DOHH2 (cell line): ENCODE results near the gene SRXN1.

Source experiments
- H3F3A ChIP-seq: fragments of 200-600 bp; sonication (generic), shearing (Covaris generic); 2 replicates; pipeline ENCODE4 v1.6.0; 2016; ENCODE audit warnings: antibody characterized with exemption, mild to moderate bottlenecking; ENCODE audit not compliant: control insufficient read depth, insufficient read depth
- H3K27ac ChIP-seq: fragments of 200-600 bp; sonication (generic); 2 replicates; pipeline ENCODE4 v1.5.1; 2014; ENCODE audit warnings: low read depth, mild to moderate bottlenecking, low read length, moderate library complexity
- H3K27me3 ChIP-seq: fragments of 200-600 bp; sonication (generic); 2 replicates; pipeline ENCODE4 v1.6.1; 2014; ENCODE audit warnings: mild to moderate bottlenecking, low read length, mixed read lengths; ENCODE audit not compliant: control insufficient read depth
- H3K36me3 ChIP-seq: fragments of 200-600 bp; sonication (generic); 2 replicates; pipeline ENCODE4 v1.6.1; 2014; ENCODE audit warnings: mild to moderate bottlenecking, low read length, moderate library complexity, mixed read lengths; ENCODE audit not compliant: control insufficient read depth
- H3K4me1 ChIP-seq: fragments of 200-600 bp; sonication (generic); 2 replicates; pipeline ENCODE4 v1.6.1; 2014; ENCODE audit warnings: mild to moderate bottlenecking, low read length, mixed read lengths; ENCODE audit not compliant: control insufficient read depth
- H3K4me2 ChIP-seq: fragments of 200-600 bp; sonication (generic); 2 replicates; pipeline ENCODE4 v1.6.0; 2014; ENCODE audit warnings: mild to moderate bottlenecking, low read length, moderate library complexity
- H3K4me3 ChIP-seq: fragments of 200-600 bp; sonication (generic); 2 replicates; pipeline ENCODE4 v1.5.1; 2014; ENCODE audit warnings: mild to moderate bottlenecking, low read length, mixed read lengths
- H3K79me2 ChIP-seq: fragments of 200-600 bp; sonication (generic); 2 replicates; pipeline ENCODE4 v1.6.1; 2014; ENCODE audit warnings: mild to moderate bottlenecking, low read length, mixed read lengths; ENCODE audit not compliant: control insufficient read depth
- H3K9me2 ChIP-seq: fragments of 200-600 bp; sonication (generic); replicated peaks from 2 replicates; pipeline ENCODE4 v1.6.1; 2014; ENCODE audit warnings: mild to moderate bottlenecking, low read length, mixed read lengths; ENCODE audit not compliant: control insufficient read depth
- H3K9me3 ChIP-seq: fragments of 200-600 bp; sonication (generic); 2 replicates; pipeline ENCODE4 v1.6.1; 2014; ENCODE audit warnings: antibody characterized with exemption, low read length, mixed read lengths; ENCODE audit not compliant: control insufficient read depth, insufficient read depth
- H4K20me1 ChIP-seq: fragments of 200-600 bp; sonication (generic); 2 replicates; pipeline ENCODE4 v1.6.0; 2014; ENCODE audit warnings: low read depth, mild to moderate bottlenecking, antibody characterized with exemption, low read length, moderate library complexity; ENCODE audit not compliant: control insufficient read depth, insufficient read depth
- EZH2phosphoT487 ChIP-seq: fragments of 200-600 bp; sonication (generic); IDR thresholded peaks from 2 replicates; pipeline ENCODE4 v1.6.1; 2017; ENCODE audit warnings: borderline replicate concordance, mild to moderate bottlenecking, antibody characterized with exemption, low read length, moderate library complexity, mixed read lengths
- TF ChIP-seq, protein P1 (sequence below): fragments of 200-600 bp; sonication (generic); IDR thresholded peaks from one replicate; pipeline ENCODE4 v1.5.1; 2014; ENCODE audit warnings: antibody characterized with exemption, mild to moderate bottlenecking, low read depth, low read length; ENCODE audit not compliant: poor library complexity, severe bottlenecking

The SRXN1 gene

DNA sequence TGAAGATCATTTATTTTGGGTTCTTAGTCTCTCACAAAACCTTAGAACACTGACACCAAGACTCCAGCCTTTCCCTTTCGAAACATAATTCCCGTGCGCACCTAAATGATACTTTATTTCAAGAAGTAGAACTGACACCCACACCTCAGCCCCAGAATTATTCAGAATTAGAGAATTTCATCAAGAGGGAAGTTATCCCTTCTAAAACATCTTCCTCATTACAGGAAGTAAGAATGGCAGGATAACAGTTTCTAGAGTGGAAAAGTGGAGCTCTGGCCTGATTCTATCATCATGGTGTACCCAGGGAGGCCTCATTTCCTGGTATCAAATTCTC, 1.4 kb upstream of the SRXN1 start:
- no peaks in the 10 kb centered on the region for H3K9me2 ChIP-seq
- H3K4me3 ChIP-seq, result no peak overlapping the region
- H4K20me1 ChIP-seq, result no peaks in the 10 kb centered on the region
- no peak for TF ChIP-seq EZH2phosphoT487
- TF ChIP-seq, protein P1, sequence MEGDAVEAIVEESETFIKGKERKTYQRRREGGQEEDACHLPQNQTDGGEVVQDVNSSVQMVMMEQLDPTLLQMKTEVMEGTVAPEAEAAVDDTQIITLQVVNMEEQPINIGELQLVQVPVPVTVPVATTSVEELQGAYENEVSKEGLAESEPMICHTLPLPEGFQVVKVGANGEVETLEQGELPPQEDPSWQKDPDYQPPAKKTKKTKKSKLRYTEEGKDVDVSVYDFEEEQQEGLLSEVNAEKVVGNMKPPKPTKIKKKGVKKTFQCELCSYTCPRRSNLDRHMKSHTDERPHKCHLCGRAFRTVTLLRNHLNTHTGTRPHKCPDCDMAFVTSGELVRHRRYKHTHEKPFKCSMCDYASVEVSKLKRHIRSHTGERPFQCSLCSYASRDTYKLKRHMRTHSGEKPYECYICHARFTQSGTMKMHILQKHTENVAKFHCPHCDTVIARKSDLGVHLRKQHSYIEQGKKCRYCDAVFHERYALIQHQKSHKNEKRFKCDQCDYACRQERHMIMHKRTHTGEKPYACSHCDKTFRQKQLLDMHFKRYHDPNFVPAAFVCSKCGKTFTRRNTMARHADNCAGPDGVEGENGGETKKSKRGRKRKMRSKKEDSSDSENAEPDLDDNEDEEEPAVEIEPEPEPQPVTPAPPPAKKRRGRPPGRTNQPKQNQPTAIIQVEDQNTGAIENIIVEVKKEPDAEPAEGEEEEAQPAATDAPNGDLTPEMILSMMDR, result no peak
- peaks cover 19% of the 10 kb centered on the region for H3K4me1 ChIP-seq
- no peaks in the 10 kb centered on the region for H3K9me3 ChIP-seq
- H3F3A ChIP-seq, result no peaks in the 10 kb centered on the region
- H3K27ac ChIP-seq, result no peak overlapping the region
- peaks cover 19% of the 10 kb centered on the region for H3K79me2 ChIP-seq
- H3K36me3 ChIP-seq, result peaks cover 11% of the 10 kb centered on the region
- peaks cover 23% of the 10 kb centered on the region for H3K27me3 ChIP-seq
- no peak overlapping the region for H3K4me2 ChIP-seq

GRCh38 chr20:653590-654416, 803 bp upstream of the SRXN1 start:
- H3K4me3 ChIP-seq, result peak overlapping the region; percentile 81
- H3F3A ChIP-seq, result no peaks in the 10 kb centered on the region
- H3K9me2 ChIP-seq, result no peaks in the 10 kb centered on the region
- peaks cover 18% of the 10 kb centered on the region for H3K27me3 ChIP-seq
- H3K36me3 ChIP-seq, result peaks cover 15% of the 10 kb centered on the region
- H3K4me2 ChIP-seq, result peak overlapping the region; percentile 76
- no peaks in the 10 kb centered on the region for H3K9me3 ChIP-seq
- H3K27ac ChIP-seq, result no peak overlapping the region
- no peaks in the 10 kb centered on the region for H4K20me1 ChIP-seq
- peaks cover 19% of the 10 kb centered on the region for H3K4me1 ChIP-seq
- TF ChIP-seq, protein P1, result no peak
- TF ChIP-seq EZH2phosphoT487, result no peak
- H3K79me2 ChIP-seq, result peaks cover 19% of the 10 kb centered on the region

DNA sequence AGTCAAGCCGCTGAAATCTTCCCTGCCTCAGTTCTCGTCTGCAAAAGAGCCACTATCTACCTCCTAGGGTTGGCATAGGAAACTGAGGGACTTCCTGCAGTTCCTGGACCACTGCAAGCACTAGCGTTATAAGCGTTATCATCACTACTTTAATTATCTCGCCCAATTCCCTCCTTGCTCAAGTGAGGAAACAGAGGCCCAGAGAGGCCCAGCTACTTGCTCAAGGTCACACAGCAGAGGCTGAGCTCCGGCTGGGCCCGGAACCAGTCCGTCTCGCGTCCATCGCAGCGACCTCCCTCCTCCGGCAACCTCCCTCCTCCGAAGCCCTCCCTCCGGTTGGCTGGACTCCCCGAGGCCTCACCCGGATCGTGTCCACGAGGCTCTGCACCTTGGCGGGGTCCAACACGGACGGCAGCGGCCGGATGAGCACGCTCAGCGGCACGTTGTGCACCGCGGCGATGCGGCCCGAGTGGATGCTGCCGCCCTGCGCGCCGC, 338 bp downstream of the SRXN1 start:
- Histone ChIP-seq H3K4me3 (peak overlapping the region; percentile 81), H3K27me3 (peaks cover 7% of the 10 kb centered on the region), H3K27ac (no peak overlapping the region), H3K9me2 (no peaks in the 10 kb centered on the region), H3K4me2 (peak overlapping the region; percentile 76), H3K4me1 (peaks cover 19% of the 10 kb centered on the region), H3K79me2 (peaks cover 19% of the 10 kb centered on the region), H3K36me3 (peaks cover 25% of the 10 kb centered on the region), H4K20me1 (no peaks in the 10 kb centered on the region), H3K9me3 (no peaks in the 10 kb centered on the region), H3F3A (no peaks in the 10 kb centered on the region)
- TF ChIP-seq, protein P1, result no peak
- no peak for TF ChIP-seq EZH2phosphoT487
